Measurements from ENCODE around the gene NFKBIZ.

GRCh38 chr3:101879623-101880284 is 30.4 kb downstream of the NFKBIZ start:
- no peak for TF ChIP-seq POLR2A (IDR thresholded peaks at IDR 0.05; ENCODE audit: low read depth, low read length)
- TF ChIP-seq TAF1 (IDR thresholded peaks at IDR 0.05; ENCODE audit: low read depth, low read length): no peak
- no peak for TF ChIP-seq POLR2AphosphoS5 (IDR thresholded peaks at IDR 0.05; ENCODE audit: low read depth, low read length)
- TF ChIP-seq PAX5 (IDR thresholded peaks at IDR 0.05; ENCODE audit: insufficient read depth, low read length, severe bottlenecking): no peak
- TF ChIP-seq SPI1 (IDR thresholded peaks at IDR 0.05; ENCODE audit: low read depth, low read length): no peak
- no peak for TF ChIP-seq POU2F2 (IDR thresholded peaks at IDR 0.05; ENCODE audit: low read depth, low read length)
